Stimulated activated CD4-positive, alpha-beta T cell treated with anti-CD3 and anti-CD28 coated beads, Interleukin-15, amount 100 ng/mL, for 24 hours (primary cell): ENCODE measurements around the gene GRIK3.

ENCODE experiments used
- DNase-seq: peaks from one replicate; pipeline ENCODE4 v3.0.0-alpha.2; 2020

Gene GRIK3

GRCh38 chr1:37010011-37010410, 24.3 kb downstream of the GRIK3 start:
- no peak for DNase-seq

- no peak for DNase-seq
These were observed 24.8 kb downstream of the GRIK3 start for GRCh38 chr1:37009521-37009920.

- DNase-seq = no peak
These were observed 28.0 kb downstream of the GRIK3 start for GRCh38 chr1:37006132-37006868.

GRCh38 chr1:37002898-37003297, 31.4 kb downstream of the GRIK3 start:
- DNase-seq = no peak

- DNase-seq = no peak
These were observed 32.6 kb downstream of the GRIK3 start for GRCh38 chr1:37001703-37002102.

GRCh38 chr1:36996106-36996505, 38.2 kb downstream of the GRIK3 start:
- DNase-seq = no peak

- no peak for DNase-seq
These were observed 39.4 kb downstream of the GRIK3 start for GRCh38 chr1:36994868-36995267.

- DNase-seq = no peak
These were observed 40.0 kb downstream of the GRIK3 start for GRCh38 chr1:36994294-36994693.

GRCh38 chr1:36992139-36992943, 42.0 kb downstream of the GRIK3 start:
- DNase-seq = no peak

GRCh38 chr1:36991551-36991950, 42.8 kb downstream of the GRIK3 start:
- DNase-seq = no peak

- DNase-seq = no peak
These were observed 43.4 kb downstream of the GRIK3 start for GRCh38 chr1:36990928-36991327.

- no peak for DNase-seq
These were observed 45.1 kb downstream of the GRIK3 start for GRCh38 chr1:36989241-36989640.

GRCh38 chr1:36988741-36989193, 45.5 kb downstream of the GRIK3 start:
- no peak for DNase-seq

- no peak for DNase-seq
These were observed 46.0 kb downstream of the GRIK3 start for GRCh38 chr1:36988321-36988720.

GRCh38 chr1:36987276-36987675, 47.0 kb downstream of the GRIK3 start:
- no peak for DNase-seq

- DNase-seq = no peak
These were observed 47.9 kb downstream of the GRIK3 start for GRCh38 chr1:36986241-36986985.

- DNase-seq = no peak
These were observed 49.6 kb downstream of the GRIK3 start for GRCh38 chr1:36984675-36985074.

GRCh38 chr1:36984026-36984425, 50.3 kb downstream of the GRIK3 start:
- DNase-seq = no peak

- DNase-seq = no peak
These were observed 51.6 kb downstream of the GRIK3 start for GRCh38 chr1:36982709-36983108.

GRCh38 chr1:36981771-36982622, 52.3 kb downstream of the GRIK3 start:
- DNase-seq = no peak

GRCh38 chr1:36981126-36981525, 53.2 kb downstream of the GRIK3 start:
- no peak for DNase-seq

- DNase-seq = no peak
These were observed 56.4 kb downstream of the GRIK3 start for GRCh38 chr1:36977731-36978406.
